Stimulated activated CD4-positive, alpha-beta T cell treated with anti-CD3 and anti-CD28 coated beads, Interleukin-2, amount 100 ng/mL, for 24 hours (primary cell): ENCODE results near the gene NELL1.

ENCODE experiments used
- DNase-seq, 2 donors: peaks; one replicate each; pipeline ENCODE4 v3.0.0-alpha.2; 2020

NELL1 gene

GRCh38 chr11:20991471-20991870, 322.1 kb downstream of the NELL1 start:
- no peak for DNase-seq

GRCh38 chr11:21007297-21007696, 337.9 kb downstream of the NELL1 start:
- DNase-seq: no peak

- no peak for DNase-seq
These were observed 348.9 kb downstream of the NELL1 start for GRCh38 chr11:21018248-21018647.

GRCh38 chr11:21026685-21027084, 357.3 kb downstream of the NELL1 start:
- no peak for DNase-seq

- no peak for DNase-seq
These were observed 368.5 kb downstream of the NELL1 start for GRCh38 chr11:21037850-21038249.

GRCh38 chr11:21038801-21039200, 369.4 kb downstream of the NELL1 start:
- no peak for DNase-seq

GRCh38 chr11:21040630-21041029, 371.2 kb downstream of the NELL1 start:
- DNase-seq: no peak

- no peak for DNase-seq
These were observed 379.2 kb downstream of the NELL1 start for GRCh38 chr11:21048626-21049025.

GRCh38 chr11:21053466-21053865, 384.1 kb downstream of the NELL1 start:
- DNase-seq: no peak

- no peak for DNase-seq
These were observed 387.3 kb downstream of the NELL1 start for GRCh38 chr11:21056644-21057043.

- DNase-seq: no peak
These were observed 390.5 kb downstream of the NELL1 start for GRCh38 chr11:21059879-21060278.

- DNase-seq: no peak
These were observed 396.6 kb downstream of the NELL1 start for GRCh38 chr11:21066030-21066429.

- DNase-seq: no peak
These were observed 399.5 kb downstream of the NELL1 start for GRCh38 chr11:21068886-21069285.

- DNase-seq: no peak
These were observed 400.5 kb downstream of the NELL1 start for GRCh38 chr11:21069909-21070308.

- no peak for DNase-seq
These were observed 403.2 kb downstream of the NELL1 start for GRCh38 chr11:21072558-21072957.

- DNase-seq: no peak
These were observed 413.5 kb downstream of the NELL1 start for GRCh38 chr11:21082853-21083252.

GRCh38 chr11:21088930-21089329, 419.5 kb downstream of the NELL1 start:
- no peak for DNase-seq

- no peak for DNase-seq
These were observed 435.3 kb downstream of the NELL1 start for GRCh38 chr11:21104641-21105040.

- DNase-seq: no peak
These were observed 436.0 kb downstream of the NELL1 start for GRCh38 chr11:21105196-21105917.

- DNase-seq: no peak
These were observed 440.0 kb downstream of the NELL1 start for GRCh38 chr11:21109341-21109740.

- no peak for DNase-seq
These were observed 441.0 kb downstream of the NELL1 start for GRCh38 chr11:21110415-21110814.

- no peak for DNase-seq
These were observed 444.5 kb downstream of the NELL1 start for GRCh38 chr11:21113876-21114275.

- DNase-seq: no peak
These were observed 446.6 kb downstream of the NELL1 start for GRCh38 chr11:21116009-21116408.

- DNase-seq: no peak
These were observed 450.0 kb downstream of the NELL1 start for GRCh38 chr11:21119411-21119810.

GRCh38 chr11:21121991-21122390, 452.6 kb downstream of the NELL1 start:
- DNase-seq: no peak
